HL-60 (cell line): Measurements from ENCODE around the gene SSC5D.

Experiments
- GABPA ChIP-seq: IDR thresholded peaks from 2 replicates; pipeline ENCODE4 v1.6.1; 2012; ENCODE audit warnings: low read depth
- POLR2AphosphoS5 ChIP-seq: IDR thresholded peaks from 2 replicates; pipeline ENCODE4 v1.6.1; 2012; ENCODE audit warnings: low read depth
- SPI1 ChIP-seq: IDR thresholded peaks from 2 replicates; pipeline ENCODE4 v1.6.1; 2012; ENCODE audit warnings: low read depth, mild to moderate bottlenecking, borderline replicate concordance
- TF ChIP-seq, protein P1 (sequence below): IDR thresholded peaks from one replicate; pipeline ENCODE4 v1.5.1; 2011; ENCODE audit warnings: low read length, control low read depth, inconsistent platforms; ENCODE audit not compliant: insufficient read depth

- TF ChIP-seq, protein P1, sequence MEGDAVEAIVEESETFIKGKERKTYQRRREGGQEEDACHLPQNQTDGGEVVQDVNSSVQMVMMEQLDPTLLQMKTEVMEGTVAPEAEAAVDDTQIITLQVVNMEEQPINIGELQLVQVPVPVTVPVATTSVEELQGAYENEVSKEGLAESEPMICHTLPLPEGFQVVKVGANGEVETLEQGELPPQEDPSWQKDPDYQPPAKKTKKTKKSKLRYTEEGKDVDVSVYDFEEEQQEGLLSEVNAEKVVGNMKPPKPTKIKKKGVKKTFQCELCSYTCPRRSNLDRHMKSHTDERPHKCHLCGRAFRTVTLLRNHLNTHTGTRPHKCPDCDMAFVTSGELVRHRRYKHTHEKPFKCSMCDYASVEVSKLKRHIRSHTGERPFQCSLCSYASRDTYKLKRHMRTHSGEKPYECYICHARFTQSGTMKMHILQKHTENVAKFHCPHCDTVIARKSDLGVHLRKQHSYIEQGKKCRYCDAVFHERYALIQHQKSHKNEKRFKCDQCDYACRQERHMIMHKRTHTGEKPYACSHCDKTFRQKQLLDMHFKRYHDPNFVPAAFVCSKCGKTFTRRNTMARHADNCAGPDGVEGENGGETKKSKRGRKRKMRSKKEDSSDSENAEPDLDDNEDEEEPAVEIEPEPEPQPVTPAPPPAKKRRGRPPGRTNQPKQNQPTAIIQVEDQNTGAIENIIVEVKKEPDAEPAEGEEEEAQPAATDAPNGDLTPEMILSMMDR, result no peak
- TF ChIP-seq POLR2AphosphoS5 (no peak), GABPA (no peak), SPI1 (no peak)
Measured at GRCh38 chr19:55544014-55544413, 55.8 kb downstream of the SSC5D start.
